Common myeloid progenitor, CD34-positive (primary cell): ENCODE measurements around the gene CRYBA4.

ENCODE experiments used
- CTCF ChIA-PET: fragments of 350-600 bp; sonication (Branson Sonifier 250); formaldehyde crosslinking; loops from one replicate; lab custom pipeline; 2021; ENCODE audit warnings: antibody characterized with exemption; lab: Charles Lee
- POLR2A ChIA-PET: fragments of 350-600 bp; sonication (Branson Sonifier 250); formaldehyde crosslinking; loops from one replicate; lab custom pipeline; 2021; ENCODE audit warnings: antibody characterized with exemption; lab: Charles Lee
- DNase-seq, 3 donors: peaks; one replicate each; pipeline versions ENCODE4 v3.0.0 to v3.0.0-alpha.2; 2013
- H3K27ac ChIP-seq, 2 experiments: 1 replicate in 1 of 2; 2 replicates in 1 of 2; pipeline ENCODE4 v1.7.0; 2013; ENCODE audit warnings: inconsistent platforms in 2 of 2, low read length in 2 of 2, mild to moderate bottlenecking in 2 of 2, low read depth in 1 of 2, moderate library complexity in 1 of 2; ENCODE audit not compliant: severe bottlenecking in 2 of 2, insufficient read depth in 1 of 2, poor library complexity in 1 of 2
- H3K27me3 ChIP-seq, 5 experiments: replicated peaks in 2 of 5; 1 replicate in 3 of 5; 2 replicates in 2 of 5; pipeline versions ENCODE4 v1.6.1 to v1.7.0; 2013; ENCODE audit warnings: low read length in 4 of 5, mild to moderate bottlenecking in 2 of 5, moderate library complexity in 2 of 5, inconsistent platforms in 1 of 5; ENCODE audit not compliant: insufficient read depth in 5 of 5, control insufficient read depth in 4 of 5
- H3K36me3 ChIP-seq, 4 experiments: 1 replicate in 2 of 4; 2 replicates in 2 of 4; pipeline versions ENCODE4 v1.6.1 to v1.7.0; 2013; ENCODE audit warnings: low read length in 3 of 4, control low read depth in 1 of 4, mild to moderate bottlenecking in 1 of 4; ENCODE audit not compliant: control insufficient read depth in 4 of 4, insufficient read depth in 4 of 4
- H3K4me1 ChIP-seq, 4 experiments: 1 replicate in 3 of 4; 2 replicates in 1 of 4; pipeline versions ENCODE4 v1.6.1 to v1.7.1; 2013; ENCODE audit warnings: low read length in 3 of 4, mild to moderate bottlenecking in 3 of 4, control low read depth in 1 of 4, inconsistent platforms in 1 of 4, moderate library complexity in 1 of 4; ENCODE audit not compliant: control insufficient read depth in 4 of 4, insufficient read depth in 4 of 4; ENCODE audit errors: control extremely low read depth in 1 of 4
- H3K4me3 ChIP-seq, 7 experiments: 1 replicate in 4 of 7; 2 replicates in 3 of 7; pipeline versions ENCODE4 v1.5.1 to v1.7.0; 2013; ENCODE audit warnings: mild to moderate bottlenecking in 7 of 7, low read length in 6 of 7, moderate library complexity in 6 of 7, inconsistent platforms in 2 of 7, low read depth in 2 of 7, control low read depth in 1 of 7; ENCODE audit not compliant: insufficient read depth in 4 of 7, control insufficient read depth in 1 of 7; ENCODE audit errors: extremely low read depth in 1 of 7
- H3K9me3 ChIP-seq, 5 experiments: 1 replicate in 4 of 5; 2 replicates in 1 of 5; pipeline versions ENCODE4 v1.6.1 to v1.7.1; 2013; ENCODE audit warnings: low read length in 4 of 5, mild to moderate bottlenecking in 2 of 5, inconsistent platforms in 1 of 5, low read depth in 1 of 5, moderate library complexity in 1 of 5; ENCODE audit not compliant: control insufficient read depth in 4 of 5, insufficient read depth in 2 of 5; ENCODE audit errors: control extremely low read depth in 1 of 5
- WGBS: methylation state at CpG from one replicate; pipeline ENCODE4 v1.1.5; 2013; ENCODE audit not compliant: insufficient coverage; 5-methylcytosine and 5-hydroxymethylcytosine counted together

The CRYBA4 gene

DNA sequence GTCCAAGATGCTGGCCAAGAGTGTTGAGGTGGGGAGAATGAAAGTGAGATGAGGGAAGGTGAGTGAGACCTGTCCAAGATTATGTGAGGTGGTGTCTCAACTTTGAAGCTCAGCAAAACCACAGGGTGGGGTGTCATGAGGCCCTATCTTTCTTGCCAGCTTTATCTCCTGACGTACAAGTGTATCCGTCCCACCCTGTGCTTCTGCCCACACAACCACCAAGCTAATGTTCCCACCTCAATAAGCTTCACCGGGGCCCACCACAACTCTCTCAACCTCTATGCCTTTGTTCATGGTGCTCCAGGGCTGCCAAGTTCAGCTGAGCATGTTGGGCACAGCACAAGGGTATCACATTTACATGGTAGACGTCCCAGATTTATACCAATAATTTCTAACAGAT, 24.7 kb upstream of the CRYBA4 start:
- DNase-seq, result peak; percentile 68 to 89 (median 79)
- ChIA-PET POLR2A (interaction anchor here (0.6 kb wide), 1 partner anchor 118 kb away, joined by 3 read pairs; no protein-coding TSS in a partner anchor), CTCF (interaction anchor here (0.6 to 1.1 kb wide), 4 partner anchors 24 to 94 kb away, joined by 3 read pairs; no protein-coding TSS in a partner anchor)
- Histone ChIP-seq H3K36me3 (no peaks in the 10 kb centered on the region), H3K27me3 (no peaks in the 10 kb centered on the region), H3K4me1 (peaks cover 12 to 22% (median 13%) of the 10 kb centered on the region in 4 experiments), H3K9me3 (no peaks in the 10 kb centered on the region), H3K4me3 (no peak overlapping the region), H3K27ac (no peak overlapping the region)
- WGBS, result 63% methylated on average over 4 of the region's 4 CpGs

DNA sequence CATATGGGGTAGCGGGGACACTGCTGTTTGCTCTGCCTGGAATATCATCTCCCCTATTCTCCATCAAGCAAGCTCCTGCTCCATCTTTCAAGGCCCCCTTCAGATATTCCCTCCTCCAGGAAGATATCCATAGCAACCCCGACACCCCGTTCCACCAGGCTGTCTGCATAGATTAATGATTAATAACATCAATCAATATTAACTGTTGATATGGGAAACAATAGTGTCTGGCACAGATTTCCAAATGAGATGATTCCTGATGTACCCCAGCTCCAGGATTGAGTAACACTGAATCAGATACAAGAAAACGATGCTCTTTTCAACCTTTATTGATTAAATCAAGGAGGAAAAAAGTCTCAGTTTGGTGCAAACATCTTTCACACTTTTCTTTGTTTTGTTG, 24.3 kb upstream of the CRYBA4 start:
- no peaks in the 10 kb centered on the region for H3K9me3 ChIP-seq
- POLR2A ChIA-PET, result interaction anchor here (0.6 kb wide), 1 partner anchor 118 kb away, joined by 3 read pairs; no protein-coding TSS in a partner anchor
- no peak overlapping the region for H3K4me3 ChIP-seq
- WGBS, result no CpG with 5 or more reads among the region's 4 CpGs
- no peak for DNase-seq
- no peaks in the 10 kb centered on the region for H3K36me3 ChIP-seq
- CTCF ChIA-PET, result interaction anchor here (0.7 to 1.1 kb wide), 3 partner anchors 24 to 70 kb away, joined by 3 read pairs; no protein-coding TSS in a partner anchor
- H3K4me1 ChIP-seq, result peaks cover 8 to 18% (median 9%) of the 10 kb centered on the region in 4 experiments
- no peaks in the 10 kb centered on the region for H3K27me3 ChIP-seq
- H3K27ac ChIP-seq, result no peak overlapping the region

DNA sequence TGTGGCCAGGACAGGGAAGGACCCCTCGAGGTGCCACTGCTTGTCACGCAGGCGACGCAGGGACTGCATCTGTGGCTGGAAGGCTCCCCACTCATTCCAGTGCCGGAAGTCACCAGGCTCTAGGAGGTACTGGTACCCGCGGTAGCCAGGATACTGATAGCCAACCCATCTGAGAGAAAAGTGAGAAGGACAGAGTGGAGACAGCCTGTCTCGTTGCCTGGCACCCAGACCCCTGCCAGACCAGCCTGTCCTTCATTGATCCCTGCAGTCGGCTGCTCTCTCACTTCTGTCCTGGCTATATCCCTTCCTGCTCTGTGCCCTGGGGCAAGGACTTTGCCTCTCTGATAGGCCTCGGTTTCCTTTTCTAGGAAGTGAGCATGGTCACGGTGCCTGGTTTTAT, 22.3 kb upstream of the CRYBA4 start:
- Histone ChIP-seq H3K36me3 (no peaks in the 10 kb centered on the region), H3K27me3 (no peaks in the 10 kb centered on the region), H3K9me3 (no peaks in the 10 kb centered on the region), H3K4me3 (no peak overlapping the region), H3K27ac (no peak overlapping the region), H3K4me1 (no peaks in the 10 kb centered on the region)
- 95% methylated on average over 10 of the region's 11 CpGs for WGBS
- ChIA-PET CTCF (no interaction called here), POLR2A (no interaction called here)
- DNase-seq, result no peak

DNA sequence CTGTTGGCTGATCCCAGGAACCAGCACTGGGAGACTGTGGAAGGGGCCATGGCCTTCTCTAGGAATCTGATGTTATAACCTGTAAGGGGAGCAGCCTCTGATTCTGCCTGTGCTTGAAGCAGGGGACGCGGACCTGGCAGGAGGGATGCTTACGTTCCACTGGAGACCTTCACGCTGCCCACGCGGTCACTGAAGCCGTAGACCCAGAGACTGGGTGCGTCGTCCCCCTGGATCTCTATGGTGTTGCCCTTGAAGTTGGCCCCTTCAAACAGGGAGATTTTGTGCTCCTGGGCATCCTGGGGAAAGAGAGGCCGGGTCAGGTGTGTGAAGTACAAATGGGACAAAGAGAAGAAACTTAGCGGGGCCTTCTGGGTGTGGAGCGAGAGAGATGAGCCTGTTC, 20.0 kb upstream of the CRYBA4 start:
- Histone ChIP-seq H3K27ac (no peak overlapping the region), H3K4me3 (no peak overlapping the region), H3K9me3 (no peaks in the 10 kb centered on the region), H3K4me1 (no peaks in the 10 kb centered on the region), H3K36me3 (no peaks in the 10 kb centered on the region), H3K27me3 (no peaks in the 10 kb centered on the region)
- no peak for DNase-seq
- WGBS, result 97% methylated on average over 12 of the region's 12 CpGs
- POLR2A ChIA-PET, result no interaction called here
- CTCF ChIA-PET, result no interaction called here

DNA sequence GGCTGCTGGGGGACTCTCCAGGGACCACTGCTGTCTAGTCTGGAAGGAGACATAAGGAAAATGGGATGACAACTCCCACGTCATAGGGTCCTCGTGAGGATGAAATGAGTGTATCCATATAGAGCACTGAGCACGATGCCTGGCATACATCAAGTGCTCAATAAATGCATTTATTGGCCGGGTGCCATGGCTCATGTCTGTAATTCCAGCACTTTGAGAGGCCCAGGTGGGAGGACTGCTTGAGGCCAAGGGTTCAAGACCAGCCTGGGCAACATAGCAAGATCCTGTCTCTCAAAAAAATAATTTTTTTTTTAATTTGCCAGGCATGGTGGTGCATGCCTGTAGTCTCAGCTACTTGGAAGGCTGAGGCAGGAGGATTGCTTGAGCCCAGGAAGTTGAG, 19.6 kb upstream of the CRYBA4 start:
- Histone ChIP-seq H3K4me3 (no peak overlapping the region), H3K4me1 (no peaks in the 10 kb centered on the region), H3K27me3 (no peaks in the 10 kb centered on the region), H3K9me3 (no peaks in the 10 kb centered on the region), H3K36me3 (no peaks in the 10 kb centered on the region), H3K27ac (no peak overlapping the region)
- no peak for DNase-seq
- ChIA-PET CTCF (no interaction called here), POLR2A (no interaction called here)
- 82% methylated on average over 4 of the region's 4 CpGs for WGBS

DNA sequence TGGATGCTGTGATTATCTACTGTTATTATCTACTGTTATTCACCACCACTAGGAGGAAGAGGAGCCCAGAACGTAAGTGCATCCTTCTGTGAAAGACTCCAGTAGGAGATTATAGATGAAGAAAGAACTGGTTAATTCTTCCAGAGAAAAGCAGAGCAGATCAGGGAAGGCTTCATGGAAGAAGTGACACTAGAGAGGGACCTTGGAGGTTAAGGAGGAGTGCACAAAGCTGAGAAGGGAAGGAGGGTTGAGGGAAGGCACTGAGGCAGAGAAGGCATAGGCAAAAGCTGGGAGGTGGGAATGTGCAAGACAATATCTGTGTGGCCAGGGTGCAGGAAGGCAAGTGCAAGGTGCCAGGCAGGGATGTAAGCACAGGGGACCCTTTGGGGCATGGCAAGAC, 17.4 kb upstream of the CRYBA4 start:
- Histone ChIP-seq H3K27me3 (no peaks in the 10 kb centered on the region), H3K27ac (no peak overlapping the region), H3K9me3 (no peaks in the 10 kb centered on the region), H3K36me3 (no peaks in the 10 kb centered on the region), H3K4me3 (no peak overlapping the region), H3K4me1 (no peaks in the 10 kb centered on the region)
- WGBS, result 60% methylated on average over 1 of the region's 1 CpG
- no peak for DNase-seq
- ChIA-PET POLR2A (interaction anchor here (0.6 kb wide), 1 partner anchor 11 kb away, joined by 4 read pairs; no protein-coding TSS in a partner anchor), CTCF (interaction anchor here (3.7 kb wide), 1 partner anchor 13 kb away, joined by 10 read pairs; the partner anchor contains the start of gene CRYBB1)

DNA sequence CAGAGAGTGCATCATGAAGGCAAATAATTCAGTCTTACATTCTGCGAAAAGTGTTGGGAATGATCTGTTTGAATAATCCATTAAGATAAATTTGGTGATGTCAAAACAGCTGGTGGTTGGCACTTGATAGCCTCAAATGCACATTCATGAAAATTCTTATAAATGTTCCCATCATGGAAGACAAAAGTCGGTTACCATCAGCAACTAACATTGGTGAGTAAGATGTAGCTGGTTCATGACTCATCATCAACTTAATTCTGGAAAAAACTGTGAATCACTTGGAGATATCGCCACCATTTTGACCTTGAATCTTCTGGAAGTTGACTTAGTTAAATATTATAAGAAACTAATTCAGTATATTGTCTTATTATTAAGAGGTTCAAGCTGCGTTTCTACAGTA, 15.2 kb upstream of the CRYBA4 start:
- no peaks in the 10 kb centered on the region for H3K27me3 ChIP-seq
- DNase-seq, result no peak
- CTCF ChIA-PET, result interaction anchor here (1.0 to 3.7 kb wide), 2 partner anchors 11 to 13 kb away, joined by 3 to 10 read pairs; partner anchors contain the start of gene CRYBB1

More for the DNA sequence above, 15.2 kb upstream of the CRYBA4 start:
- Histone ChIP-seq H3K4me3 (no peak overlapping the region), H3K36me3 (no peaks in the 10 kb centered on the region), H3K4me1 (no peaks in the 10 kb centered on the region), H3K9me3 (no peaks in the 10 kb centered on the region), H3K27ac (no peak overlapping the region)
- WGBS, result 67% methylated on average over 1 of the region's 4 CpGs
- POLR2A ChIA-PET, result interaction anchor here (0.6 kb wide), 1 partner anchor 45 kb away, joined by 5 read pairs; no protein-coding TSS in a partner anchor
